Loucy (cell line): ENCODE data around the gene ADAMTS16.

Experiments
- H2AFZ ChIP-seq: fragments of 200-600 bp; sonication (generic); 2 replicates; pipeline ENCODE4 v1.6.0; 2016; ENCODE audit warnings: antibody characterized with exemption, mild to moderate bottlenecking, low read length, moderate library complexity
- H3F3A ChIP-seq: fragments of 200-600 bp; 2 replicates; pipeline ENCODE4 v1.6.0; 2016; ENCODE audit warnings: antibody characterized with exemption, low read depth, mild to moderate bottlenecking
- H3K27me3 ChIP-seq: fragments of 200-600 bp; sonication (generic); 2 replicates; pipeline ENCODE4 v1.6.1; 2014; ENCODE audit warnings: low read length, mild to moderate bottlenecking; ENCODE audit not compliant: insufficient read depth, poor library complexity, severe bottlenecking
- H3K36me3 ChIP-seq: fragments of 200-600 bp; sonication (generic); 2 replicates; pipeline ENCODE4 v1.6.1; 2016; ENCODE audit warnings: low read length; ENCODE audit not compliant: insufficient read depth
- H3K4me1 ChIP-seq: fragments of 200-600 bp; sonication (generic); 2 replicates; pipeline ENCODE4 v1.5.1; 2014; ENCODE audit warnings: low read length, mild to moderate bottlenecking; ENCODE audit not compliant: insufficient read depth, poor library complexity, severe bottlenecking
- H3K4me2 ChIP-seq: fragments of 200-600 bp; sonication (generic); 2 replicates; pipeline ENCODE4 v1.6.0; 2014; ENCODE audit warnings: antibody characterized with exemption, low read length, low read depth, mild to moderate bottlenecking; ENCODE audit not compliant: poor library complexity, severe bottlenecking
- H3K4me3 ChIP-seq: fragments of 200-600 bp; sonication (generic); 2 replicates; pipeline ENCODE4 v1.5.1; 2014; ENCODE audit warnings: low read length, mild to moderate bottlenecking, mixed read lengths; ENCODE audit not compliant: poor library complexity, severe bottlenecking
- H3K79me2 ChIP-seq: fragments of 200-600 bp; sonication (generic); 2 replicates; pipeline ENCODE4 v1.6.1; 2014; ENCODE audit warnings: low read length; ENCODE audit not compliant: insufficient read depth
- H3K9ac ChIP-seq: fragments of 200-600 bp; sonication (generic); 2 replicates; pipeline ENCODE4 v1.6.0; 2014; ENCODE audit warnings: mild to moderate bottlenecking, low read depth, low read length, moderate library complexity; ENCODE audit not compliant: poor library complexity, severe bottlenecking
- H3K9me2 ChIP-seq: fragments of 200-600 bp; sonication (generic); replicated peaks from 2 replicates; pipeline ENCODE4 v1.6.1; 2016; ENCODE audit warnings: low read depth, low read length, mixed read lengths
- H3K9me3 ChIP-seq: fragments of 200-600 bp; sonication (generic); 2 replicates; pipeline ENCODE4 v1.6.1; 2014; ENCODE audit warnings: mild to moderate bottlenecking, antibody characterized with exemption, low read length, low read depth; ENCODE audit not compliant: insufficient read depth
- H4K20me1 ChIP-seq: fragments of 200-600 bp; sonication (generic); 2 replicates; pipeline ENCODE4 v1.6.0; 2014; ENCODE audit warnings: antibody characterized with exemption, low read length, mild to moderate bottlenecking; ENCODE audit not compliant: insufficient read depth, poor library complexity, severe bottlenecking
- EZH2phosphoT487 ChIP-seq: fragments of 200-600 bp; IDR thresholded peaks from 2 replicates; pipeline ENCODE4 v1.6.1; 2018; ENCODE audit warnings: antibody characterized with exemption, mild to moderate bottlenecking, moderate library complexity, borderline replicate concordance

Gene ADAMTS16

GRCh38 chr5:5369051-5369605, 229.0 kb downstream of the ADAMTS16 start:
- H3K9me2 ChIP-seq, result no peaks in the 10 kb centered on the region
- H3K4me3 ChIP-seq, result no peak overlapping the region
- H3K4me2 ChIP-seq, result no peak overlapping the region
- no peaks in the 10 kb centered on the region for H3F3A ChIP-seq
- H3K27me3 ChIP-seq, result no peaks in the 10 kb centered on the region
- no peak for TF ChIP-seq EZH2phosphoT487
- H3K9ac ChIP-seq, result no peak overlapping the region
- no peaks in the 10 kb centered on the region for H3K79me2 ChIP-seq
- no peaks in the 10 kb centered on the region for H3K36me3 ChIP-seq
- H3K9me3 ChIP-seq, result no peaks in the 10 kb centered on the region
- no peak overlapping the region for H2AFZ ChIP-seq
- H4K20me1 ChIP-seq, result no peaks in the 10 kb centered on the region
- H3K4me1 ChIP-seq, result no peaks in the 10 kb centered on the region
